ENCODE measurements around the gene E2F1.
A peak's percentile ranks its signal among the peaks of the same experiment; 100 is the strongest.

E2F1 gene, protein sequence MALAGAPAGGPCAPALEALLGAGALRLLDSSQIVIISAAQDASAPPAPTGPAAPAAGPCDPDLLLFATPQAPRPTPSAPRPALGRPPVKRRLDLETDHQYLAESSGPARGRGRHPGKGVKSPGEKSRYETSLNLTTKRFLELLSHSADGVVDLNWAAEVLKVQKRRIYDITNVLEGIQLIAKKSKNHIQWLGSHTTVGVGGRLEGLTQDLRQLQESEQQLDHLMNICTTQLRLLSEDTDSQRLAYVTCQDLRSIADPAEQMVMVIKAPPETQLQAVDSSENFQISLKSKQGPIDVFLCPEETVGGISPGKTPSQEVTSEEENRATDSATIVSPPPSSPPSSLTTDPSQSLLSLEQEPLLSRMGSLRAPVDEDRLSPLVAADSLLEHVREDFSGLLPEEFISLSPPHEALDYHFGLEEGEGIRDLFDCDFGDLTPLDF

GRCh38 chr20:33686100-33686983 is at the start of gene E2F1:
Gene E2F1, minus strand, starts transcription at chr20:33686385. Its CDS starts 121 bp downstream, at chr20:33686264.
- in situ Hi-C loops (cut with HindIII; ENCODE audit: low pct_unique_long_range_greater_than_20kb, low sequenced_read_pairs): no loop called here
- no peak for TF ChIP-seq JUND (IDR thresholded peaks at IDR 0.05; ENCODE audit: low read depth)
- peak; percentile 98 to 100 for DNase-seq (ENCODE audit: low read depth in 1 of 2, low spot score in 1 of 2)

DNA sequence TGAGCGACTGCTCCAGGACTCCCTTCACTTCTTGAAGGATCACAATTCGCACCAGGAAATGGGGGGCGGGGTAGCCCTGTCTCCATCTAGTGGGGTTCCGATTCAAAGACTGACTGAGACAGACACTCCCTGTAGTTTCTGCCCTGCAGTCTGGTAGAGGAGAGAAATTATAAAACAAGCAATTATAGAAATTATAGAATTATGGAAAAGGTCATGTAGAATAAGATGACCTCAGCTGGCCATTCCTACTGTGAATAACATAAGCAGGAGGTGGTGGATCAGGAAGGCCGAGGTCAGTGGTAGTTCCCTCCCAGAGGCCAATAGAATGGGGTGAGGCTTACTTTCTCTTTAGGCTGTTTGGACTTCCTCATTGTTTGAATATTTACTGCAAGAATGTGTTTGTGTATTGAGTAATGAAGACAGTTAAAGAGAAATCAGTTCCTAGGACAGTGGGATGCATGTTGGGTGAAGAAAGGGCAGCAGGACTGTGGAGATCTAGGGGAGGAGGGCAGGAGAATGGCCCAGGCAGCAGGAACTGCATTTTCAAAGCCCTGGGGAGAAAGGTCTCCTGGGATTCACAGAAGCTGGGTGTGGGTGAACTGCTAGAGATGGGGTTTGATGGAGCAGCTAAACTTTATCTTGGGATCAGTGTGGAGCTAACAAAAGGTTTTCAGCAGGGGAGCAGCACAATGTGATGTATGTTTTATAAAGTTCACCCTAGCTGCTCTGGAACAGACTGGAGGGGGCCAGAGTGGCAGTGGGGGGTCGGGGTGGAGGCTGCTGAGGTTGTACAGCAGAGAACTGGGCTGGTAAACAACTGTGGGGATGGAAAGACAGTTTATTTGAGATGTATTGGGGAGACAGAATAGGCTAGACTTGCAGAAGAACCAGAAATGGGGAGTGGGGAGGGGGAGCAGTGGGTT is 47.7 kb upstream of the E2F1 start:
- peak; percentile 58 to 97 for DNase-seq (ENCODE audit: low read depth in 1 of 2, low spot score in 1 of 2)
- TF ChIP-seq JUND (IDR thresholded peaks at IDR 0.05; ENCODE audit: low read depth): peak; percentile 81
- in situ Hi-C loops (cut with HindIII; ENCODE audit: low pct_unique_long_range_greater_than_20kb, low sequenced_read_pairs): no loop called here

DNA sequence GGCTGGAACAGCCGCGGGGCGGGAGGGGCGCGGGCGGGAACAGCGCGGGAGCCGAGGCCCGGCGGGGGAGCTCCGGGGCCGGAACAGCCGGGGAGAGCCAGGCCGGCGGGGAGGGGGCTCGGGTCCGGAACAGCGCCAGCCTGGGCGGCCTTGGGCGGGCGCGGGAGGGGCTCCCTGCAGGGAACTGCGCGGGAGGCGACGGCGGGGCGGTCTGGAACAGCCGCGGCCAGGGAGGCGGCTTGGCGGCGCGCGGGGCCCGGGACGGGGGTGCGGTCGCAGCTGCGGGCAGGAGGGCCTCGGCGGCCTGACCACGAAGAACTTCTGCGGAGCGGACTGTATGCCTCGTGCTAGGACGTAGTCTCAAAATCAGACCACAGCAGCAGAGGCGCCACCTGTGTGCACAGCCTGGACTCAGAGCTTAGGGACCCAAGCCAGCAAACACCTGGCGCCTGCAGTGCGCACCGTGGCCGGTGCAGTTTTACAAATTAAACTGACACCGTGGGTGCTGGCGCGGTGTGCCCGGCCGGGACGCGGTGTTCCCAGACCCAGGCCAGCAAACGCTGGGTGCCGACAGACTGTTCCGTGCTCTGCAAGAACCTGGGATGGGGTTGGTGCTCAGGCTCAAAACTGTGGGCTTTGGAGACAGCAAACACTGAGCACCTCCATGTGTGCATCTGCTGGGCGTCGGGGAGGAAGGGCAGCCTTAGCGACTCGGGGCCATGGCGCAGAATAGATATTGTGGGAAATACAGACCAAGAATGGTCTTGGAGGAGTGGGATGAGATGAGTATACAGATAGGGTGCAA is 46.2 kb upstream of the E2F1 start:
- peak; percentile 57; the same call in 1 of the 2 replicates for TF ChIP-seq JUND (IDR thresholded peaks at IDR 0.05; ENCODE audit: low read depth)
- in situ Hi-C loops (cut with HindIII; ENCODE audit: low pct_unique_long_range_greater_than_20kb, low sequenced_read_pairs): no loop called here
- DNase-seq (ENCODE audit: low read depth in 1 of 2, low spot score in 1 of 2): peak in 1 of 2 experiments; percentile 96

- DNase-seq (ENCODE audit: low read depth in 1 of 2, low spot score in 1 of 2): no peak
- in situ Hi-C loops (cut with HindIII; ENCODE audit: low pct_unique_long_range_greater_than_20kb, low sequenced_read_pairs): no loop called here
- no peak for TF ChIP-seq JUND (IDR thresholded peaks at IDR 0.05; ENCODE audit: low read depth)
These were observed 45.5 kb upstream of the E2F1 start, which contains the start of gene ZNF341 for GRCh38 chr20:33731693-33732165. Gene ZNF341, plus strand, starts transcription at chr20:33731996. Its CDS starts 26 bp downstream, at chr20:33732022.

DNA sequence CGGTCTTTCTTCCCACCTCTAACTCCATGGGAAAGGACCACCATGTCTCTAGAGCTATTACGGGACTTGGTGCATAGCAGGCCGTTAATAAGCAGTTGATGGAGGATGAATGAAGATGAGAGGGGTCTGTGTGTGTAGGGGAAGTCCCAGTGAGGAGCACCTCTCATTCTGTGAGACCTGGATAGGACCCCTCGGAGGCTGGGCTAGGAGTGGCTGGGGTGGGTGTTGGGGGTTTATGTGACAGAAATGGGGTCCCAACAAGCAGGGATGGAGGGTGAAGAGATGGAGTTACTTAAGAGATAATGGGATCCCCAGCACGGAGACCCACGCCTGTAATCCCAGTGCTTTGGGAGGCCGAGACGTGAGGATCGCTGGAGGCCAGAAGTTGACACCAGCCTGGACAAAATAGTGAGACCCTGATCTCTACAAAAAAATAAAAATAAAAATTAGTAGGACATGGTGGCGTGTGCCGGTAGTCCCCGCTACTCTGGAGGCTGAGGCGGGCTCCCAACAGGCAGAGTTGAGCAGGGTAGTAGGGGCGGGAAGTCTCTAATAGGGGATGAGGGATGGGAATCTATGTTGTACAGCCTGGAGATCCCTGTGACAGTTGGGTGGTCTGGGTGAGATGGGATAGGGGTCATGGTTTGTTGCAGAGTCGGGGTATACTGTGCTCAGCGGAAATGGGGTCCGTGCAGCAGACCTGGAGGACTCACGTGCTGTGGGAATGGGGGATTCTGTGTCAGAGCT is 44.9 kb upstream of the E2F1 start:
- no peak for TF ChIP-seq JUND (IDR thresholded peaks at IDR 0.05; ENCODE audit: low read depth)
- no peak for DNase-seq (ENCODE audit: low read depth in 1 of 2, low spot score in 1 of 2)

GRCh38 chr20:33729101-33729500 is 42.9 kb upstream of the E2F1 start:
- DNase-seq (ENCODE audit: low read depth in 1 of 2, low spot score in 1 of 2): no peak
- in situ Hi-C loops (cut with HindIII; ENCODE audit: low pct_unique_long_range_greater_than_20kb, low sequenced_read_pairs): no loop called here
- TF ChIP-seq JUND (IDR thresholded peaks at IDR 0.05; ENCODE audit: low read depth): no peak

More for the DNA sequence above, 44.9 kb upstream of the E2F1 start:
- in situ Hi-C loops (cut with HindIII; ENCODE audit: low pct_unique_long_range_greater_than_20kb, low sequenced_read_pairs): no loop called here

GRCh38 chr20:33728463-33728862 is 42.3 kb upstream of the E2F1 start:
- in situ Hi-C loops (cut with HindIII; ENCODE audit: low pct_unique_long_range_greater_than_20kb, low sequenced_read_pairs): no loop called here
- no peak for TF ChIP-seq JUND (IDR thresholded peaks at IDR 0.05; ENCODE audit: low read depth)
- no peak for DNase-seq (ENCODE audit: low read depth in 1 of 2, low spot score in 1 of 2)

GRCh38 chr20:33727806-33728205 is 41.6 kb upstream of the E2F1 start:
- in situ Hi-C loops (cut with HindIII; ENCODE audit: low pct_unique_long_range_greater_than_20kb, low sequenced_read_pairs): no loop called here
- no peak for DNase-seq (ENCODE audit: low read depth in 1 of 2, low spot score in 1 of 2)
- no peak for TF ChIP-seq JUND (IDR thresholded peaks at IDR 0.05; ENCODE audit: low read depth)

- no peak for TF ChIP-seq JUND (IDR thresholded peaks at IDR 0.05; ENCODE audit: low read depth)
- no peak for DNase-seq (ENCODE audit: low read depth in 1 of 2, low spot score in 1 of 2)
- in situ Hi-C loops (cut with HindIII; ENCODE audit: low pct_unique_long_range_greater_than_20kb, low sequenced_read_pairs): no loop called here
These were observed 40.9 kb upstream of the E2F1 start for GRCh38 chr20:33727115-33727479.

DNA sequence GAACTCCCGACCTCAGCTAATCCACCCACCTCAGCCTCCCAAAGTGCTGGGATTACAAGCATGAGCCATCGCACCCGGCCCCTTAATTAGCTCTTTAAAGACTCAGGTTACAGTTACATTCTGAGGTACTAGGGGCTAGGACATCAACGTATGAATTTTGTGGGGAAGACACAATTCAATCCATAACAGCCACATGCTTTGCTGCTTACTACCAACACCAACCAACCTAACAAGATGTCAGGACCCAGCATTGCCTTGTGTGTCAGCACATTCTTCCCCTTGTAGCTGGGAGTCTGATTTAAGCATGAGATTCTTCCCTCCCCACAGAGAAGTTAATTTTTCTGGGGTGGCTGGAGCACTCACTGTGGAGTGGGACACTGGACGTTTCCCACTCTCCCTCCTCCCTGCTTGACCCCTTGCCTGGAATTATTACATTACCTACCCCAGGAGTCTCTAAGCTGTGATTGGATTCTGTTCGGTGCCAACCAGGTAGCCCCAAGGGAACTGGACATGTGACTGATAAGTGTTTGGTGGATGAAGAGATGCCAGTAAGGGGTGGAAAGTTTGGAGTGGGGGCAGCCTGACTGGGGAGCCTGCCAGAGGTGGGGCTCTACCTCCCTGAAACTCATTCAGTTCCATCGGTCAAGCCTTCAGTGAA is 39.6 kb upstream of the E2F1 start:
- no peak for TF ChIP-seq JUND (IDR thresholded peaks at IDR 0.05; ENCODE audit: low read depth)

More for the DNA sequence above, 39.6 kb upstream of the E2F1 start:
- in situ Hi-C loops (cut with HindIII; ENCODE audit: low pct_unique_long_range_greater_than_20kb, low sequenced_read_pairs): no loop called here
- no peak for DNase-seq (ENCODE audit: low read depth in 1 of 2, low spot score in 1 of 2)
